Astrocyte (in vitro differentiated cells and primary cell): ENCODE results near the gene SGTA. TPM values are rescaled to one million over a fixed set of nuclear protein-coding genes. Genes with fewer than 3 reads are reported as not detected.

Experiments used
- DNase-seq: peaks from one replicate; pipeline ENCODE4 v3.0.0-alpha.2; 2010; ENCODE audit warnings: low read depth
- FAIRE-seq: peaks from 2 replicates; lab custom pipeline; 2011; peaks lifted over from hg19 to GRCh38; lab: Jason Lieb, UNC
- H2AFZ ChIP-seq: 2 replicates; pipeline ENCODE4 v1.6.0; 2012; ENCODE audit warnings: low read depth, low read length, inconsistent platforms
- H3K27ac ChIP-seq: 2 replicates; pipeline ENCODE4 v1.5.1; 2011; ENCODE audit warnings: low read depth, low read length, inconsistent platforms
- H3K27me3 ChIP-seq: 2 replicates; pipeline ENCODE4 v1.6.0; 2011; ENCODE audit warnings: low read length, inconsistent platforms; ENCODE audit not compliant: insufficient read depth
- H3K36me3 ChIP-seq: 2 replicates; pipeline ENCODE4 v1.5.1; 2011; ENCODE audit warnings: low read length, inconsistent platforms; ENCODE audit not compliant: insufficient read depth
- H3K4me1 ChIP-seq: 2 replicates; pipeline ENCODE4 v1.5.1; 2011; ENCODE audit warnings: low read length, inconsistent platforms; ENCODE audit not compliant: insufficient read depth
- H3K4me2 ChIP-seq: 2 replicates; pipeline ENCODE4 v1.6.0; 2012; ENCODE audit warnings: low read length, inconsistent platforms
- H3K4me3 ChIP-seq: 2 replicates; pipeline ENCODE4 v1.5.1; 2011; ENCODE audit warnings: low read depth, mild to moderate bottlenecking, low read length, inconsistent platforms; ENCODE audit not compliant: insufficient read depth
- H3K79me2 ChIP-seq: 2 replicates; pipeline ENCODE4 v1.6.0; 2012; ENCODE audit warnings: mild to moderate bottlenecking, low read length, inconsistent platforms; ENCODE audit not compliant: insufficient read depth
- H3K9ac ChIP-seq: 2 replicates; pipeline ENCODE4 v1.6.0; 2012; ENCODE audit warnings: mild to moderate bottlenecking, low read length, inconsistent platforms
- H3K9me3 ChIP-seq: 2 replicates; pipeline ENCODE4 v1.5.1; 2012; ENCODE audit warnings: low read depth, mild to moderate bottlenecking, low read length, inconsistent platforms; ENCODE audit not compliant: insufficient read depth
- H4K20me1 ChIP-seq: 2 replicates; pipeline ENCODE4 v1.6.0; 2012; ENCODE audit warnings: low read length, inconsistent platforms; ENCODE audit not compliant: insufficient read depth
- H3K27ac Mint-ChIP-seq: one replicate; pipeline ENCODE4 v1.8.0; 2021; ENCODE audit warnings: mild to moderate bottlenecking, mixed read lengths; ENCODE audit not compliant: unreplicated experiment
- H3K27me3 Mint-ChIP-seq: one replicate; pipeline ENCODE4 v1.8.0; 2021; ENCODE audit warnings: low read depth, mixed read lengths; ENCODE audit not compliant: unreplicated experiment
- H3K36me3 Mint-ChIP-seq: one replicate; pipeline ENCODE4 v1.8.0; 2021; ENCODE audit warnings: low read depth, mixed read lengths; ENCODE audit not compliant: unreplicated experiment
- H3K4me1 Mint-ChIP-seq: one replicate; pipeline ENCODE4 v1.8.0; 2021; ENCODE audit warnings: low read depth, mixed read lengths; ENCODE audit not compliant: unreplicated experiment
- H3K4me3 Mint-ChIP-seq: one replicate; pipeline ENCODE4 v1.8.0; 2021; ENCODE audit warnings: mild to moderate bottlenecking, moderate library complexity, mixed read lengths; ENCODE audit not compliant: unreplicated experiment
- H3K9me3 Mint-ChIP-seq: one replicate; pipeline ENCODE4 v1.8.0; 2021; ENCODE audit warnings: mild to moderate bottlenecking, mixed read lengths; ENCODE audit not compliant: unreplicated experiment
- EZH2 ChIP-seq: IDR thresholded peaks from 2 replicates; pipeline ENCODE4 v1.6.1; 2012; ENCODE audit warnings: mild to moderate bottlenecking, low read length, inconsistent platforms; ENCODE audit not compliant: insufficient read depth
- total RNA-seq: library from RNA; stranded (reverse); gene quantifications from 2 replicates; pipeline ENCODE4 v1.2.1, GENCODE V29; 2021
- TF ChIP-seq, protein P1 (sequence below): IDR thresholded peaks from 2 replicates; pipeline ENCODE4 v1.5.1; 2011; ENCODE audit warnings: low read depth, mild to moderate bottlenecking, inconsistent platforms, low read length, moderate library complexity; ENCODE audit not compliant: insufficient read depth

Gene SGTA
- total RNA-seq, 1 donor from 2014 or later = 76.1 TPM

GRCh38 chr19:2733930-2734588, 49.0 kb downstream of the SGTA start:
- FAIRE-seq (no peak), DNase-seq (no peak)
- TF ChIP-seq, protein P1, sequence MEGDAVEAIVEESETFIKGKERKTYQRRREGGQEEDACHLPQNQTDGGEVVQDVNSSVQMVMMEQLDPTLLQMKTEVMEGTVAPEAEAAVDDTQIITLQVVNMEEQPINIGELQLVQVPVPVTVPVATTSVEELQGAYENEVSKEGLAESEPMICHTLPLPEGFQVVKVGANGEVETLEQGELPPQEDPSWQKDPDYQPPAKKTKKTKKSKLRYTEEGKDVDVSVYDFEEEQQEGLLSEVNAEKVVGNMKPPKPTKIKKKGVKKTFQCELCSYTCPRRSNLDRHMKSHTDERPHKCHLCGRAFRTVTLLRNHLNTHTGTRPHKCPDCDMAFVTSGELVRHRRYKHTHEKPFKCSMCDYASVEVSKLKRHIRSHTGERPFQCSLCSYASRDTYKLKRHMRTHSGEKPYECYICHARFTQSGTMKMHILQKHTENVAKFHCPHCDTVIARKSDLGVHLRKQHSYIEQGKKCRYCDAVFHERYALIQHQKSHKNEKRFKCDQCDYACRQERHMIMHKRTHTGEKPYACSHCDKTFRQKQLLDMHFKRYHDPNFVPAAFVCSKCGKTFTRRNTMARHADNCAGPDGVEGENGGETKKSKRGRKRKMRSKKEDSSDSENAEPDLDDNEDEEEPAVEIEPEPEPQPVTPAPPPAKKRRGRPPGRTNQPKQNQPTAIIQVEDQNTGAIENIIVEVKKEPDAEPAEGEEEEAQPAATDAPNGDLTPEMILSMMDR = no peak
- no peak for TF ChIP-seq EZH2
- Mint-ChIP-seq H3K36me3 (peaks cover 19% of the 10 kb centered on the region), H3K4me1 (no peaks in the 10 kb centered on the region), H3K9me3 (no peaks in the 10 kb centered on the region), H3K4me3 (no peak overlapping the region), H3K27ac (no peak overlapping the region), H3K27me3 (no peaks in the 10 kb centered on the region)
- Histone ChIP-seq H3K9me3 (peaks cover 3% of the 10 kb centered on the region), H3K4me1 (peaks cover 1% of the 10 kb centered on the region), H3K79me2 (peaks cover under 1% of the 10 kb centered on the region), H3K4me3 (no peak overlapping the region), H4K20me1 (peaks cover 12% of the 10 kb centered on the region), H3K4me2 (no peak overlapping the region), H3K9ac (no peak overlapping the region), H2AFZ (no peak overlapping the region), H3K27ac (no peak overlapping the region), H3K36me3 (peaks cover 5% of the 10 kb centered on the region), H3K27me3 (no peaks in the 10 kb centered on the region)

DNA sequence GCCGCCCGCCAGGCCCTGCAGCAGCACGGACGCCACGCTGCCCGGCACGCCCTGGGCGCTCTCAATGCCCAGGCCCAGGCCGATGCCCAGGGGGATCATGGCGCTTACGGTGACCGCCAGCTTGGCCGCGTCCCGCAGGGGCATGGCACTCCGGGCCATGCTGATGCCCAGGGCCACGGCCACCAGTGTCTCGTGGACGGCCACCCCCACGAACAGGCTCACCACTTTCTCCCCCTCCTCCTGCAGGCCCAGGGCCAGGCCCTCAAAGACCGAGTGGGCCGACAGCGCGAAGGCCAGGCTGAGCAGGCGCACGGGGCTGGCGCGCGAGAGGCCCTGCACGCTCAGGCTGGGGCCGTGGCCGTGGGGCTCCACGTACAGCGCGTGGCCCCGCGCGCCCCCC, 50.2 kb downstream of the SGTA start:
- H3K36me3 Mint-ChIP-seq = peaks cover 16% of the 10 kb centered on the region
- Histone ChIP-seq H4K20me1 (peaks cover 12% of the 10 kb centered on the region), H3K79me2 (no peaks in the 10 kb centered on the region), H3K9ac (no peak overlapping the region), H3K27ac (no peak overlapping the region), H3K27me3 (no peaks in the 10 kb centered on the region), H2AFZ (no peak overlapping the region), H3K9me3 (peaks cover 3% of the 10 kb centered on the region), H3K4me2 (no peak overlapping the region), H3K4me1 (no peaks in the 10 kb centered on the region), H3K36me3 (peaks cover 5% of the 10 kb centered on the region), H3K4me3 (no peak overlapping the region)
- DNase-seq (no peak), FAIRE-seq (no peak)
- no peak overlapping the region for H3K4me3 Mint-ChIP-seq
- H3K9me3 Mint-ChIP-seq = no peaks in the 10 kb centered on the region
- no peak overlapping the region for H3K27ac Mint-ChIP-seq
- no peaks in the 10 kb centered on the region for H3K4me1 Mint-ChIP-seq
- TF ChIP-seq, protein P1 = no peak
- TF ChIP-seq EZH2 = no peak
- peaks cover 1% of the 10 kb centered on the region for H3K27me3 Mint-ChIP-seq

DNA sequence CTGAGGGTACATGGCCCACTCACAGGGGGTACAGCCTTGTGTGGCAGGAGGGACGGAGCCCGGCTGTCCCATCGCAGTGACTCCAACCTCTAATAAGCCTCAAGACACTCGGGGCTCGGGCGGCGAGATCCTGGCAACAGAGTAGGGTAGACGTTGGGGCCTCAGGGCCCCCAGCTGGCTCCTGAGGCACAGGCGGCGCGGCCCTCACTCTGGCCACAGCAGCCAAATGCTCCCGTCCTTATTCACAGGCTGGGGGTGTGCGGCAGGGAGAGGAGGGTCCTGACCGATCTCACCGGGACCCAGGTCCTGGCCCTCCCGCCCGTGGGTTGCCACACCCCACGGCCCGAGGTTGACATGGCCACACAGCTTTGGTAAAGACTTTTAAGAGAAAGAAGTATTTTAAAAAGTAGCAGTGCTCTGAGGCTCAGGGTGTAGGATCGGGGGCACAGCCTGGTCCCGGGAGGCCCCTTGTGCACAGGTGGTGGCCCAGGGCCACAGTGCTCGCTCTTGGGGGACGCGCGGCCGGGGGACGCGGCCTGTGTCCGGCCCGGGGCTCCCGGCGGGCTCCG, 50.8 kb downstream of the SGTA start:
- Mint-ChIP-seq H3K4me3 (no peak overlapping the region), H3K27ac (no peak overlapping the region), H3K9me3 (no peaks in the 10 kb centered on the region), H3K4me1 (no peaks in the 10 kb centered on the region), H3K36me3 (peaks cover 16% of the 10 kb centered on the region), H3K27me3 (peaks cover 1% of the 10 kb centered on the region)
- peaks cover 12% of the 10 kb centered on the region for H4K20me1 ChIP-seq
- DNase-seq = no peak
- FAIRE-seq = no peak
- no peak overlapping the region for H3K4me3 ChIP-seq
- H3K27me3 ChIP-seq = no peaks in the 10 kb centered on the region
- peaks cover 3% of the 10 kb centered on the region for H3K9me3 ChIP-seq
- H2AFZ ChIP-seq = no peak overlapping the region
- no peak overlapping the region for H3K9ac ChIP-seq
- H3K36me3 ChIP-seq = peaks cover 5% of the 10 kb centered on the region
- H3K27ac ChIP-seq = no peak overlapping the region
- no peaks in the 10 kb centered on the region for H3K4me1 ChIP-seq
- no peaks in the 10 kb centered on the region for H3K79me2 ChIP-seq
- no peak overlapping the region for H3K4me2 ChIP-seq
- no peak for TF ChIP-seq EZH2
- TF ChIP-seq, protein P1 = no peak
